ENCODE data around the gene KLK2.

The KLK2 gene

DNA sequence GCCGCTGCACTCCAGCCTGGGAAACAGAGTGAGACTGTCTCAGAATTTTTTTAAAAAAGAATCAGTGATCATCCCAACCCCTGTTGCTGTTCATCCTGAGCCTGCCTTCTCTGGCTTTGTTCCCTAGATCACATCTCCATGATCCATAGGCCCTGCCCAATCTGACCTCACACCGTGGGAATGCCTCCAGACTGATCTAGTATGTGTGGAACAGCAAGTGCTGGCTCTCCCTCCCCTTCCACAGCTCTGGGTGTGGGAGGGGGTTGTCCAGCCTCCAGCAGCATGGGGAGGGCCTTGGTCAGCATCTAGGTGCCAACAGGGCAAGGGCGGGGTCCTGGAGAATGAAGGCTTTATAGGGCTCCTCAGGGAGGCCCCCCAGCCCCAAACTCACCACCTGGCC, at the start of gene KLK2:
KLK2 (plus strand) TSS at position 384 of the 400 bp plus-strand sequence. CDS start 35 bp downstream, outside the sequence.
- no peak for DNase-seq

DNA sequence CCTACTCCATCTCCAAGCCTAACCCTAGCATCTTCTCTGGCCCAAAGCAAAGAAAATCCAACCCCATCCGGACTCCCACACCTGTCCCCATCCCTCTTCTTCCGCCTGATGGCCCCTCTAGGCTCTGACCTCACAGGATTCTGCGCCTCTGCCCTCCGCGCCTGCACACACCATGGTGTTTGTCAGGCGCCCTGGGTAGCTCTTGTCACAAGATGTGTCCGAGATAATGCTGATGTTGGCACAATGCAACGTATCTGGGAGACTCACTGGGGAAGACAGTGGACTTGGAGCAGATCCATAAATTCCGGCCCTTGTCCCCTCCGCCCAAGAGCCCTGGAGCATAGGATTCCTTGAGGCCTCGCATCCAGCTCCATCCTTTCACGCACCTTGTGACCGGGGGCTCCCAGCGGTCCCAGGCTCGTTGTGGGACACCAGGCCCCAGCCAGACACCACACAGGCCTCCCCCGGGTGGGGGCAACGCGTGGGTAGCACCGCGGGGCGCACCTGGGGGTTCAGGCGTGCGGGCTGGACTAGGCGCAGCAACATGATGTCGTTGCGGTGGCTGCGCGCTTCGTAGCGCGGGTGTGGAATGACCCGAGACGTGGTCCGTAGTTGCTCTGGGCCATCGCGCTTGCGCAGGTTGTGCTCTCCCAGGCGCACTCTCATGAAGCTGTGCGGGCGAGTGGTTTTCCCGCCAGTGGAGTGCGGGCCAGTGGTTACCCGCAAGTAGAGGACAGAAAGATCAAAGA, 46.6 kb upstream of the KLK2 start:
- DNase-seq = no peak

GRCh38 chr19:50827476-50827875, 45.8 kb upstream of the KLK2 start:
- no peak for DNase-seq

DNA sequence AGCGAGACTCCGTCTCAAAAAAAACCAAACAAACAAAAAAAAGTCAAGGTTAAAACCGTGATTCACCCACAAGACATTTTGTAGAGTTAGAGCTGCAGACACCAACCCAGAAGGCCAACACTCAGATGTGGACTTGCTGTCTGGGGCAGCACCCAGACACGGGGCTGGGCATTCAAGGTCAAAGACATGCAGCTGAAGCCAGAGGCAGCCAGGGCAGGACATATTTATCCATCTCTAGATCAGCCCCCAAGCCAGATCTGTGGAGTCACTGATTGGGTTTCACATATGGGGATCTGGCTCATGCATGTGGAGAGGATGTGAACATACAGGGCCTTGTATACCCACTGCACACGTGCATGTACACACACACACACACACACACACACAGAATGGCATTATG, 43.4 kb upstream of the KLK2 start:
- no peak for DNase-seq

DNA sequence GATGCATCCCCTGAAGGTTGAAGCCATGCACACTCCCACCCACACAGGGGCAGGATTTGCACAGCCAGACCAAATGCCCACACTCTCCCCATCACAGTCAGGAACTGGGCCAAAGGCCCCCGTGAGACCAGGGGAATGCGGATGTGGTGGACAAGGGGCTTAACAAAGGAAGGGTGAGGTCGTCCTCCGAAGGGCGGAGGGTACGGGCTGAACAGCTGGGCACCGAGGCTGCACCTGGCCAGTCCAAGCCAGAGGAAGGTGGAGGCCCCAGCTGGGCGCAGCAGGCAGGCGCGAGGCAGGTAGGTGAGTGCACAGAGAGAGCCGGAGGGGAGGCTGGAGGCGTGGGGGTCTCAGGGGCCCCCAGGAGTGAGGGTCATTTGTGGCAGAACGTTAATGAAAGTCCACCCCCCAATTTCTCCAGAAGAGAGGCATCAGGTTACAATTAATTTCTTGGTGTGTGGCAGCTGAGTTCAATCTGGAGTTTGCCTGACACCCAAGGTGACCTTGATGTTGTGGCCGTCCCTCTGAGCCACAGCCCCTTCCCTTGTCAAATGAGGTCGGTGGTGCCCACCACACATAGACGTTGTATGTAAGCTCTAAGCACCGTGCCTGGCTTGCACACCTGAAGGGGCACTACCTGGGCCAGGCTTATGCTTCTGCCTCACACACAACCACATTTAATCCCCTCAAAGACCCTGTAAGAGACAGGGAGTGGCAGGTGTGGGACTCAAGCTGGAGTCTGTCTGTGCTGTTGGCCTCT, 42.8 kb upstream of the KLK2 start:
- DNase-seq = no peak

GRCh38 chr19:50831026-50831396, 42.2 kb upstream of the KLK2 start:
- DNase-seq = no peak

- DNase-seq = no peak
Measured at GRCh38 chr19:50832666-50833065, 40.6 kb upstream of the KLK2 start.

DNA sequence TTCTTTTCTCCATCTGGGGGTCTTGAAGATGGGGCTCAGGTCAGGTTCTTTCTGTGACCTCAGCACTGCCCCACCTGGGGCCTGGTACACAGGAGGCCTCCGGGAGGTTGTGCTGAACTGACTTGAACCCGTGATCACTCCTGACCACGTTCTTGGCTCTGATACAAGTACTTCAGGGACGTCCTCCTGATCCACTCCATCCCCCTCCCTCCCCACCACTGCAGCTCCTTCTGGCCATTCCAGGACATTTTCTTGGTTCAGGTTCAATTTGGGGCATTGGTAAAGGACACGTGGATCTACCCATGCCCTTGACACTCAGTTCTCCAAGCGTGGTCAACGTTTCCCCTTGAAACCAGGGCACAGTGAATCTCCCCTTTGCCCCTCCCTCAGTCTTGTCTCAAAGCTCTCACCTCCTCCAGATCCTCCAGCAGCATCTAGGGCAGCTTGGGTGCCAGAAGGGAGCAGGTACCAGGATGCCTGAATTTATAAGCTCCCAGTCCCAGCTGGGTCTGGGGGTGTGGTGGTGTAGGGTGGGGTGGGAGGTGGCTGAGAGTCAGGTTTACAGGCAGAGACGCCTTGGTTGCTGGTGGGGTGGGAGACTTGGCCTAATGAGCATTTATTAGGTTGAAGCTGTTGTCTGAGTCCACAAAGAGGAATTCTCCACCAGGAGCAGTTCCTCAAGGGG, 40.0 kb upstream of the KLK2 start, which contains the start of gene KLK15:
KLK15 (minus strand) TSS at position 458 of the 685 bp plus-strand sequence. CDS start 2,082 bp downstream, outside the sequence.
- DNase-seq = no peak

DNA sequence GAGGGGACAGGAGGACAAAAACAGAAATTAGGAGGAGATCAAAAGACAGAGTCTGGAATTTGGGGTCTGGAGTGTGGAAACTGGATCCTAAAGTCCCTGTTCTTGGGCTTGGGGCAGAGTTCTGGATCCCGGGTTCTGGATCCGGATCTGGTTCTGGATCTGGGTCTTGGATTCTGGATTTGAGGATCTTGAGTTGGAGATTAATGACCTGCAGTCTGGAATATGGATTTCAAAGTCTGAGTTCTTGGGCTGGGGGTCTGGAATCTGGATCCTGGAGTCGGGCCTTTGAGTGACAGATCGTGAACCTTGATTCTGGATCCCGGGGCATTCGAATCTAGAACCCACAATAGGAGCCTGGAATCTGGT, 39.5 kb upstream of the KLK2 start:
- DNase-seq = no peak

DNA sequence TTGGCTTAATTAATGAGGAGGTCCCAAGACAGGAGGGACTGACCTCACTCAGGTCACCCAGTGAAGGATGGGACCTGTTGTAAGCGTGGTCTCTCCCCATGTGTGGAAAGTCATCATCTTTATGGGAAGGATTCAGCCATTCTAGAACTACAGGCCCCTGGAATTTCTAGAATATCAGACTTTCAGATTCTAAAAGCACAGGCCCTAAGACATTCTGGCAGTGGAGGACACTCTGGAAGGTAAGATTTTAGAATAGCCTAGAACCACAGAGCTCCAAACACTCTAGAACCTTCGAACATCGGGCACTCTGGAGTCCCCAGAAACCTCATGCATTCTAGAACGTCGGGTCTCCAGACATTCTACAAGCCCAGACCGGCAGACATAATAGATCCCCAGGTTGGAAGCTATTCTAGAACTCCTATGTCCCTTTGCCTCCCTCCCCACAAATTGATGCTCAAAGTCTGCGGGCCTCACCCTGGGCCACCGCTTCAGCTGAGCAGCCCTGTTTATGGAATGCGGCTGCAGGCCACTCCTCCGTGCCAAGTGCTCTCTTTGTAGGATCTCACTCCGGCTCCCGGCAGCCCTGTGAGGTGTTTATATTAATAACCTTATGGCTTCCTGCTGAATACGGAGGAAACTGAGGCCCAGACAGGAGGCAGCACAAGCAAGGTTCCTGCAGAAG, 38.0 kb upstream of the KLK2 start:
- no peak for DNase-seq

GRCh38 chr19:50835785-50836542, 37.3 kb upstream of the KLK2 start:
- DNase-seq = peak; percentile 27

DNA sequence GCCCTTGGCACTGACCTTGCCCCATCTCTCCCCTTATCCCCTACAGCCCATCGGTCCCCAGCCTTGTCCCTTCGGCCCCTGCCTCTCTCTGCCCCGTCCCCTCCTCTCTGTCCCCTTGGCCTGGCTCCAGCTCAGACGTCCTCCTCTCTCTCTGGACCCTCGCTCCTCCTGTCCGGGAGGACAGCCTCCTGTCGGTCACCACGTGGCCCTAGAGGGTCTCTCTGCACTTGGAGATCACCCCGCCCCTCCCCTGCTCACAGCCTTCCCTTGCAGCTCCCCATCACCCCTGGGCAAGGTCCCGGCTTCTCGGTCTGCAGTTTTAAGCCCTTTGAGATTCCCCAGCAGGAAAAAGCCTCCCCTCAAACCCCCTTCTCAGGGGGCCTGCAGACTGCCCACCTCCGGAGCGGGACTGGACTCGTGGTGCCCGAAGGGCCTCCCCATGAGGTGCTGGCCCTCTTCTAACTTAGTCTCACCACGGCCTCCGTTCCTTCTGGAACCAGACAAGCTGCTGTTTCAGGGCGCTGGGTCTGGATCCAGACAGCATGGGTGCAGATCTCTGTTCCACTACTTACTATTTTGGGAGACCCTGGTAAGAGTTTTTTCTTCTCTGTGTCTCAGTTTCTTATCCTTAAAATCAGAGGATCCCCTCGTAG, 36.6 kb upstream of the KLK2 start:
- no peak for DNase-seq

GRCh38 chr19:50837300-50837699, 35.9 kb upstream of the KLK2 start:
- DNase-seq = no peak

DNA sequence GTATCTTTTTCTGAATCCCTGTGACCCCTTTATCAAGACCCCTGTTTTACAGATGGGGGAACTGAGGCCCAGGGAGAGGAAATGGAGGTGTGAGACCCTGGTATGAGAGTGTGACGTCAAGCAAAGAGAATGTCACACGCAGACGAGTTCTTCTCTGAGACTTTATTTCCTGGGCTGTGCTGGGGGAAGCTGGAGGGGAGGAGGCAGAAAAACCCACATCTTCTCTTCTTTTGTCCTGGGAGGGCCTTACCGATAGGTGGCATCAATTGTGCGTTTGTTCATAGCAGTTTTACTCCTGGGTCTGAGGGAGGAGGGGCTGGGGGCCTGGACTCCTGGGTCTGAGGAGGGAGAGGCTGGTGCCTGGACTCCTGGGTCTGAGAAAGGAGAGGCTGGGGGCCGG, 35.0 kb upstream of the KLK2 start:
- no peak for DNase-seq

GRCh38 chr19:50839712-50840655, 33.3 kb upstream of the KLK2 start:
- DNase-seq = no peak

GRCh38 chr19:50842130-50842529, 31.1 kb upstream of the KLK2 start:
- DNase-seq = no peak

GRCh38 chr19:50843205-50843604, 30.0 kb upstream of the KLK2 start:
- no peak for DNase-seq

DNA sequence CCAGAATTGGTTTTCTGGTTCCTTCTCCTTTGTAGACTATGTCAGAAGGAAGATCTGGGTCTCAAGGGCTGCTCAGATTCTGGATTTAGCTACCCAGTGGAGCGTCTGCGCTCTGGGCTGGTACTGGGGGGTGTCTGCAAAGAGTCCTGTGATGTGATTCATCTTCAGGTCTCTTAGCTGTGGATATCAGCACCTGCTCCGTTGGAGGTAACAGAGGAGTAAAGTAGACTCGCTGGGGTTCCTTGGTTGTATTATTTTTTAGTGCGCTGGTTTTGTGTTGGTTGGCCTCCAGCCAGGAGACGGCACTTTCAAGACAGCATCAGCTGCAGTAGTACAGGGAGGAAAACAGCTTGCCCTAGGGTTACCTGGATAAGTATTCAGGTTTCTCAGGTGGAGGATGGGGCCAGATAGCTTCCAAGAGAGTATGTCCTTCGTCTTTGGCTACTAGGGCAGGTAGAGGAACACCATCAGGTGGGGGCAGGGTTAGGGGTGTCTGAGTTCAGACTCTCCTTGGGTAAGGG, 29.5 kb upstream of the KLK2 start:
- DNase-seq = no peak

GRCh38 chr19:50844296-50844935, 28.8 kb upstream of the KLK2 start:
- DNase-seq = no peak

DNA sequence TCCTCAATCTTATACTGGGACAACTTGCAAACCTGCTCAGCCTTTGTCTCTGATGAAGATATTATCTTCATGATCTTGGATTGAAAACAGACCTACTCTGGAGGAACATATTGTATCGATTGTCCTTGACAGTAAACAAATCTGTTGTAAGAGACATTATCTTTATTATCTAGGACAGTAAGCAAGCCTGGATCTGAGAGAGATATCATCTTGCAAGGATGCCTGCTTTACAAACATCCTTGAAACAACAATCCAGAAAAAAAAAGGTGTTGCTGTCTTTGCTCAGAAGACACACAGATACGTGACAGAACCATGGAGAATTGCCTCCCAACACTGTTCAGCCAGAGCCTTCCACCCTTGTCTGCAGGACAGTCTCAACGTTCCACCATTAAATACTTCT, 22.5 kb upstream of the KLK2 start:
- no peak for DNase-seq

All from NCI-H446 treated with DMSO at 0.1 percent for 48 hours (cell line).